ENCODE data around the gene CDH1. TPM values are rescaled to one million over a fixed set of nuclear protein-coding genes. Genes with fewer than 3 reads are reported as not detected.

The CDH1 gene
- total RNA-seq, 1 experiment from 2014 or later = 0.14 TPM

- no peak for DNase-seq (ENCODE audit: low spot score)
These were observed 120.4 kb downstream of the CDH1 start for GRCh38 chr16:68857479-68857878.

- no peak for DNase-seq (ENCODE audit: low spot score)
These were observed 122.7 kb downstream of the CDH1 start for GRCh38 chr16:68859828-68860227.

GRCh38 chr16:68860978-68861892, 124.1 kb downstream of the CDH1 start:
- DNase-seq (ENCODE audit: low spot score) = no peak

- no peak for DNase-seq (ENCODE audit: low spot score)
These were observed 129.8 kb downstream of the CDH1 start for GRCh38 chr16:68866933-68867332.

- DNase-seq (ENCODE audit: low spot score) = no peak
These were observed 132.5 kb downstream of the CDH1 start for GRCh38 chr16:68869492-68870088.

GRCh38 chr16:68873635-68874471, 136.8 kb downstream of the CDH1 start:
- DNase-seq (ENCODE audit: low spot score) = no peak

- no peak for DNase-seq (ENCODE audit: low spot score)
These were observed 138.8 kb downstream of the CDH1 start for GRCh38 chr16:68875871-68876270.

- DNase-seq (ENCODE audit: low spot score) = no peak
These were observed 146.6 kb downstream of the CDH1 start for GRCh38 chr16:68883685-68884084.

- no peak for DNase-seq (ENCODE audit: low spot score)
These were observed 147.3 kb downstream of the CDH1 start for GRCh38 chr16:68884401-68884800.

Other genes with a start within 250 kb of the CDH1 start
- 38.9 and 50.4 TPM in 2 replicates for gene ZFP90, start 198.0 kb upstream of the CDH1 start, total RNA-seq (2014; rRNA removed; shearing (Covaris generic))
- 0.07 and 0.34 TPM in 2 replicates for gene CDH3, start 92.0 kb upstream of the CDH1 start, total RNA-seq (2014; rRNA removed; shearing (Covaris generic))
- gene TANGO6, start 106.2 kb downstream of the CDH1 start, total RNA-seq (2014; rRNA removed; shearing (Covaris generic)) = 22.3 and 24.4 TPM in 2 replicates

Data from A172 (cell line).